Spleen (tissue), 7 donors: ENCODE results near the gene MRPS31.

Experiments
- POLR2A ChIP-seq, 3 donors: fragments of 450-650 bp; IDR thresholded peaks; one replicate each; pipeline ENCODE4 v1.5.1; 2017; ENCODE audit warnings: antibody characterized with exemption in 3 of 3, mild to moderate bottlenecking in 1 of 3
- POLR2AphosphoS5 ChIP-seq, 3 donors: sonication (generic); formaldehyde crosslinking; IDR thresholded peaks; one replicate each; pipeline ENCODE4 v1.5.1; 2017; ENCODE audit warnings: antibody characterized with exemption in 3 of 3
- TF ChIP-seq, protein P1 (sequence below), 11 experiments: fragments of 200-600 bp in 7 of 11; fragments of 450-650 bp in 4 of 11; sonication (generic) in 4 of 11; IDR thresholded peaks in 8 of 11; conservative IDR thresholded peaks in 3 of 11; 1 replicate in 7 of 11; 2 replicates in 4 of 11; pipeline versions ENCODE4 v1.4.0 to v1.8.0; 2016 to 2021; ENCODE audit warnings: antibody characterized with exemption in 11 of 11, inconsistent platforms in 4 of 11, mild to moderate bottlenecking in 1 of 11
- donor health status: DM: no; HTN: no; CAD: no; lungs with moderate emphysema.
- donor health status: DM: no; HTN: no; CAD: no.
- donor health status: DM: no; HTN: no; CAD: no.

DNA sequence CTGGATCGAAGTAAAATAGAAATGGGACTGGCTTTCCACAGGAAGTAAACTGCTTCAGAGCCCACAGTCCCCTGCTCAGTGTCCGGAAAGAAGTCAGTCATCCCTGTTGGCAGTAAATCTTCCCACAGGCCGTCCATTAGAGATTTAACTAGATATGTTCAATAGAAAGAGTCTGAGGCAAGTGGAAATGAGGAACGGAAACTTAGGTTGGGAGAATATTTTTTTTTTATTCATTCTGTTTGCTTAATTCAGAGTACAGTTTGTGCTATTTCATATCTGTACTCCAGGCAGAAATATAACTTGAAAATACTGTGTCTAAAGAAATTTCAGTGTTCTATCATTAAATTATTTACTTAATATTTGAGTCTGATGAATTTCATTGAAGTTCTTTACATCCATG, 41.1 kb upstream of the MRPS31 start:
- TF ChIP-seq, protein P1, sequence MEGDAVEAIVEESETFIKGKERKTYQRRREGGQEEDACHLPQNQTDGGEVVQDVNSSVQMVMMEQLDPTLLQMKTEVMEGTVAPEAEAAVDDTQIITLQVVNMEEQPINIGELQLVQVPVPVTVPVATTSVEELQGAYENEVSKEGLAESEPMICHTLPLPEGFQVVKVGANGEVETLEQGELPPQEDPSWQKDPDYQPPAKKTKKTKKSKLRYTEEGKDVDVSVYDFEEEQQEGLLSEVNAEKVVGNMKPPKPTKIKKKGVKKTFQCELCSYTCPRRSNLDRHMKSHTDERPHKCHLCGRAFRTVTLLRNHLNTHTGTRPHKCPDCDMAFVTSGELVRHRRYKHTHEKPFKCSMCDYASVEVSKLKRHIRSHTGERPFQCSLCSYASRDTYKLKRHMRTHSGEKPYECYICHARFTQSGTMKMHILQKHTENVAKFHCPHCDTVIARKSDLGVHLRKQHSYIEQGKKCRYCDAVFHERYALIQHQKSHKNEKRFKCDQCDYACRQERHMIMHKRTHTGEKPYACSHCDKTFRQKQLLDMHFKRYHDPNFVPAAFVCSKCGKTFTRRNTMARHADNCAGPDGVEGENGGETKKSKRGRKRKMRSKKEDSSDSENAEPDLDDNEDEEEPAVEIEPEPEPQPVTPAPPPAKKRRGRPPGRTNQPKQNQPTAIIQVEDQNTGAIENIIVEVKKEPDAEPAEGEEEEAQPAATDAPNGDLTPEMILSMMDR (IDR thresholded peaks at IDR 0.05 in 8 of 11, conservative IDR thresholded peaks at IDR 0.05 in 3 of 11): no peak
- TF ChIP-seq POLR2AphosphoS5 (IDR thresholded peaks at IDR 0.05) (no peak), POLR2A (IDR thresholded peaks at IDR 0.05) (no peak)
